ENCODE data around the gene SPACA4.
A peak's percentile ranks its signal among the peaks of the same experiment; 100 is the strongest.

The SPACA4 gene

DNA sequence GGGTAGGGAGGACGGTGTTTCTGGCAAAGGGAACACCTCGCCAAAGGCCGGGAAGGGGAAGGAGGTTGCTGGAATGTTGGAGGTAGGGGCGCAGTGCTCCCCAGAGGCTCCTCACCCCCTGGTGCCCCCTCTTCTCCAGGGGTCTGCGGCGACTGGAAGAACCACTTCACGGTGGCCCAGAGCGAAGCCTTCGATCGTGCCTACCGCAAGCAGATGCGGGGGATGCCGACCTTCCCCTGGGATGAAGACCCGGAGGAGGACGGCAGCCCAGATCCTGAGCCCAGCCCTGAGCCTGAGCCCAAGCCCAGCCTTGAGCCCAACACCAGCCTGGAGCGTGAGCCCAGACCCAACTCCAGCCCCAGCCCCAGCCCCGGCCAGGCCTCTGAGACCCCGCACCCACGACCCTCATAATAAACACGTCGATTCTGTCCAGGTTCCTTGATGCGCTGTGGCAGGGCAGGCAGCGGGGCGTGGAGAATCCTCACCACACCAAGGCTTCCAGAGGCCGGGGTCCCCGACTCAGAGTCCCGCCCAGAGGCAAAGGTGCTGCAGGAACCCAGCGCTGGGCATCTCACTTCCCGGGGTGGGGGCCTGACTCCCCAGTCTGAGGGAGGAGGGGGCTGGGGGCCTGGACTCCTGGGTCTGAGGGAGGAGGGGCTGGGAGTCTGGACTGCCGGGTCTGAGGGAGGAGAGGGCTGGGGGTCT lies 7.4 kb upstream of the SPACA4 start:
- DNase-seq: no peak

DNA sequence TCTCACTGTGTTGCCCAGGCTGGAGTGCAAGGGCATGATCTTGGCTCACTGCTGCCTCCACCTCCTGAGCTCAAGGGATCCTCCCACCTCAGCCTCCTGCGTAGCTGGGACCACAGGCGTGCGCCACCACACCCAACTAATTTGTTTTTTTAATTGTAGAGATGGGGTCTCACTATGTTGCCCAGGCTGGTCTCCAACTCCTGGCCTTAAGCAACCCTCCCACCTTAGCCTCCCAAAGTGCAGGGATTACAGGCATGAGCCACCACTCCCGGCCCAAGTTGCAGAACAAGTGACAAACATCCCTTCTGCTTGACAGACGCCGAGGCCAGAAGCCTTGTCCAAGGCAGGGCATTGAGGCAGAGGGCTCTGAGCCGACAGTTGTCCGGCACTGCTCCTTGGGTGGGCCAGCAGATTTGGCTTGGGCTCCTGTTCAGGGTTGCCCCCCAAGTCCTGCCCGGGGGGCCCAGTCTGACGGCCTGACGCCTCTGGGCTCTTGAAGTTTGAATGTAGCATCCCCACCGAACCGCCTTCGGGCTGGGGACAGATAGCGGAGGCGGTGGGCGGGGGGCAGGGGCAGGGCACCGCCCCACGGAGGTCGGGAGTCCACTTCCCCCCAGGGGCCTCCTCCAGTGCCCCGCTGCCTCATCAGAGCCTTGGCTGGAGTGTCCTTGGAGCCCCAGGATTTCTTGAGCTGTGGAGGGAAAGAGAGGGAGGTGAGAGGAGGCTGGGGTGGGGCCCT lies 5.7 kb upstream of the SPACA4 start:
- no peak for DNase-seq

GRCh38 chr19:48603001-48603400 lies 3.5 kb upstream of the SPACA4 start:
- DNase-seq: no peak

DNA sequence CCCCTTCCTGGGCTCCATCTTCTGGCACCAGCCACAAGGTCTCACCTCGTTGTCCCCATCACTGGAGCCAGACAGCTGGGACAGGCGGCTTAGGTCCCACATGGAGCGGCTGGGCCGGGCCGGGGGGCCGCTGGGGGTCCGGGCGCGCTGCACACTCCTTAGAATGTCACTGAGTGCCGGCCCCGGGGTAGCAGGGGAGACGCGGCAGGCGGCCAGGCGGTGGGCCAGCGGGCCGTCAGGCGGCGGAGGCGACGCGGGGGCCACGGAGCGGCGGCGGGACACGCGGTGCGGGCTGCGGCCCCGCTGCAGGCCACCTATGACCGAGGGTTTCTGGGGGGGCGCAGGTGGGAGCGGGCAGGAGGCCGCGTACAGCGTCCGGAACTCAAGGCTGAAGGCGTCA lies 3.1 kb upstream of the SPACA4 start:
- no peak for DNase-seq

- DNase-seq: no peak
Measured at GRCh38 chr19:48603850-48604249, 2.7 kb upstream of the SPACA4 start.

- no peak for DNase-seq
Measured at GRCh38 chr19:48607359-48607755, 815 bp downstream of the SPACA4 start.

DNA sequence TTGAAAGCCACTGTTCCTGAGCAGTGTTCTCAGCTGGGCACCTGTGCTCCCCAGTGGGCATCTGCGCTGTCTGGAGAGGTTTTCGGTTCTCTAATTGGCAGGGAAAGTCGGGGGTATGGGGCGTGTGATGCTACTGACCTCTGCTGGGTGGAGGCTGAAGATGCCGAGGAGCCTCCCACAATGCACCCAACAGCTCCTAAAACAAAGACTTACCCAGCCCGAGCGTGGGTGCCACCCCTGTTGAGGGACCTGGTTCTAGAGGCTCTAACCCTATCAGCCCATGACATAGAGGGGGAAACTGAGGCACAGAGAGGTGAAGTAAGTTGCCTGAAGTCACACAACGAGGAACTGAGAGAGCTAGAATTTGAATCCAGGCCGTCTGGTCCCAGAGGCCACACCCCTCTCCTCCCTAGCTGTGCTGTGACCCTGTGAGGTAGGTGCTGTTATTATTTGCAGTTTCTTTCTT lies 2.3 kb downstream of the SPACA4 start:
- DNase-seq: no peak

DNA sequence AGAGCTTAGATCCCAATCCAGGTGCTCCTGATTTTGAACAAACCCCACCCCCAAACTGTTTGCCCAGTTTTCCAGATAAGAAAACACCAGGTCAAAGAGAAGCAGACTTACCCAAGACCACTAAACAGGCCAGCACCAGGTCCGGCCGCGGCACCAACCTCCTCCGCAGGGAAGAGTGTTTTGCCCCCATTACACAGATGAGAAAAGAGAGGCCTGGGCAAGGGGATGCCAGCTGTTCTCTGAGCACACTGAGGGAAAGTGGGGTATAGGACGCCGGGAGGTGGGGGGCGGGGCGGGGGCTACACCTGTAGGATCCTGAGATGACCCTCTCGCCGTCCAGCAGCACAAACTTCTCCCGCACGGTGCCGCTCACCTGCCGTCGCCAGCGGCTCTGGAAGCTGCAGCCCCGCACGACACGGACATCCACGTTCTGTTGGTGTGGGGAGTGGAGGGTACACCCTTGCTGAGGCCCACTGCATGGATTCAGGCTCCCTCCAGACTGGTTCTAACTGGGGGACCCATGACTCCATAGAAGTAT lies 3.1 kb downstream of the SPACA4 start:
- no peak for DNase-seq

GRCh38 chr19:48611872-48612271 lies 5.3 kb downstream of the SPACA4 start:
- no peak for DNase-seq

- no peak for DNase-seq
Measured at GRCh38 chr19:48613024-48613851, 6.7 kb downstream of the SPACA4 start.

DNA sequence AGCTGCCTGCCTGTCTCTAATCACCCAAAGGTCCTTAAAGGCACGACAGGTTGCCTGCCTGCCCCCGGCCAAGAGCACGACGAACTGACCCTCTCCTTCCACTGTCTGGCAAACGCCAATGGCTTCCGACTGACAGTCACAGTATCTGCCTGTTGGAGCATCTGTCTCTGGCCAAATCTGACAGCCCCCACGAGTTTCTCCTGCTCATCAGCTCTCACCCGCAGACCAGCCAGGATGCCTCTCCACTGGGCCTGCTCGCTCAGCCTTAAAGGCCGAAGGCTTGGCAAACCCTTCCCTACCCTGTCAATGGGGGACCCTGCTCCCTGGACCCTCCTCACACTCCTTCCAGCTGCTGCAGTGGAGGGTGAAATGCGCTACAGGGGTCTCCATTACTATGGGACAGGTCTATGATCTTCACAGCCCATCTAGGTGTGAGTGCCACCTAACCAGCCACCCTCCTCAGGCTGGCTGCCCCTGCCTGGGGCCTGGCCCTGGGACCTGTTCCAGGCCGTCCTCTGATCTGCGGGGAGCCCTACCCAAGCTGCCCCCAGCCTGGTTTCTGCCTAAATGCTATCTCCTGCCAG lies 7.4 kb downstream of the SPACA4 start:
- DNase-seq: no peak

- no peak for DNase-seq
Measured at GRCh38 chr19:48614436-48615230, 8.1 kb downstream of the SPACA4 start, which contains the start of gene FAM83E. FAM83E (minus strand) TSS chr19:48615076; CDS start chr19:48613372, 1,704 bp downstream.

DNA sequence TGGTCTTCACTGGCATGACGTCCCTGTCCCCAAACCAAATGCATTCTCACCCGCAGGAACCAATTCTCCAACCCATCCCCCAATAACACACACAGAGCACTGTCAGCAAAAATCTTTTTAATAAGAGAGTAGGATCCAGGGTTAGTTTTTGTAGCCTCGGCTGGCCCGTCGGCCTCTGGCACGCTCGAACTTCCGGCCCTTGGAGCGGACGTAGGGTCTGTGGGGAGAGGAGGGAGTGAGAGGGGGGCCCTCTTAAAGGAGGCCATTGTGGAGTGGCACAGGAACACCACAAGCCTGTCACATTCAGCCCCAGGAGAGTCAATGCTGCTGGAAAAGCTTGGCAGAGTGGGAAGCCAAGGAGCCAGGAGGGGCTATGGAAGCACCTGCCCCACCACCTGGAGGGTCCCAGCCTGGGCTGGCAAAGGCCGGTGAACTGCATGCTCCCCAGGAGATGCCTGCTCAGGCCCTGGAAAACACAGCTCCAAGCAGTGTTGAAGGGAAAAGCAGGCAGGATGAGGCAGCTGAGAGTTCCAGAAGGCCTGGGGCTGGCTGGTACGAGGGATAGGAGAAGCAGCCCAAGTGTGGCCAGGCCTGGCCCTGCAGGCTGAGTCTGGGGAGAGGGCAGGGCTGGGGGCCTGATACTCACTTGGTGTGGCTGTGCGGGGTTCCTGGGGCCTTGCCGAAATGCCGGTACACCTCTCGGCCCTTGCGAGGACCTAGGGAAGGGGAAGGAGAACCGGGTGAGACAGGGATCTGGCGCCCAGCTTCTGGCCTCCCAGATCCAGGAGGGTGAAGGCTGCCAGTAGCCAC lies 8.9 kb downstream of the SPACA4 start:
- no peak for DNase-seq

DNA sequence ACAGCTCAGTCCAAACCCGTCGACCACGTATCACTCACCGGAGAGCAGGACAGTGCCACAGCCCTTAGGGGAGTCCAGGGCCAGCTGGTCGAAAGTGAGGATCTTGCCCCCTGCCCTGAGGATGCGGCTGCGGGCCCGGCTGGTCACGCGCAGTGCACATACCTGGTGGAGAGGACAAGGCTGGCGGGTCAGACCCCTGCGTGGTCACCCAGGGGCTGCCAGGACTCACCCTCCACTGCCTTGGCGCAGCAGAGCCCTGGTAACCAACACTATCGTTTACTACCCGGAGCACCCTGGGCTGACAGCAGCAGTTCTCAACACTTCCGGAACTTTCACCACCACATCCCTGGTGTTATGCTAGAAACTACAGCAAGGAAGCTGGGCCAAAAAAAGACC lies 9.5 kb downstream of the SPACA4 start:
- no peak for DNase-seq

DNA sequence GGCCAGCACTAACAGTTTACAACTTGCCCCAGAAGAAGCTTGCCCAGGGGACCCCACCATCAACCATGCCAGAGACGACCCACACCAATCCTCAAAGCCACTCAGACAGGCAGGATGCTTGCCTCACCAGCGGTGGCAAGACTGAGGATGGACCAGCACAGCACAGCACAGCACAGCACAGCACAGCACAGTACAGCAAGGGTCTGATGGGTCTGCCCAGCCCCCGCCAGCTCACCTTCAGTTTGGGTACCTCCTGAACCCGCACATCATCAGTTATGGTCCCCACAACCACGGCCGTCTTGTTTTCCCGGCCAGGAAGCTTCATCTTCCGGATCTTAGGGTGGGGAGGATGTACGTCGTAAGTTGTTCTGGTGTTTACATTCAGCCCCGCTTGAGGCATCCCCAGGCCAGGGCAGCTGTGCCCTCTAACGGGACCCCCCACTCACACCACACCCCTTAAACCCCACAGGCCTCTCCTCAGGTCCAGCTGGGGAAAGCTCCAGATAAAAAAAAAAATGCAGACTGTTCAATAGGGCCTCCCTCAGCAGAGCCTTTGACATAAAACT lies 10.0 kb downstream of the SPACA4 start:
- no peak for DNase-seq

DNA sequence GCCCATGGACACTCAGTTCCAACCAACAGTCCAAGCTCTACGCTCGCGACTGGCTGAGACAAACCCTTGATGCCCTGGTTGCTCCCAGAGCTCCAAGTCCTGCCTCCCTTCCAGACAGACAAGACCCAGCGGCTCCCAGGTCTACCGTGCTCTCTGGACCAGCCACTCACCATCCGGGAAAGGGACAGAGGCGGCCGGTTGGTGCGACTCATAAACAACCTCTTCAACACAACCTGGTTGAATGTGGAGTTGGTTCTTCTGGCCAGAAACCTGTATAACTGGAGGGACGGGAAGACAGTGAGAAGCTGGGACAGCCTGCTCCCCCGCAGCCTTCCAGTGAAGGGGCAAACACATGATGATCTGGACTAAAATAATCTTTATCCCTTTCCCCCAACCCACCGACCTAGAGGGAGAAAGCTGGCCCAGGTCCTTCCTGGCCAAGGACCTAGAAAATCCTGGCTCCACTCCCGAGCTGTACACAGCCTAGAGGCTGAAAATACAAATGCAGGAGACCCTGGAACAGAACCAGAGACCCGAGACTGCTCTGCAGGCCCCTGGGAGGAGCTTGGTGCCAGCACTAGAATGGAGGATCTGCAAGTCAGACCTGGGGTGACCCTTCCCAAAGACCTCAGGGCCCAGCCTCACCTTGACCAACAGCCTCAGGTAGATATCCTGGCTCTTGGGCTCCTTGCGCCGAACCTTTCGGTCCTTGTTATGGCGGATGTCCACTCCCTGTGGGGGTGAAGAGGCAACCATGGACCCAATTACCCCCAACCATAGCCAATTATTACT lies 10.8 kb downstream of the SPACA4 start:
- no peak for DNase-seq

- no peak for DNase-seq
Measured at GRCh38 chr19:48618278-48618915, 11.9 kb downstream of the SPACA4 start.

DNA sequence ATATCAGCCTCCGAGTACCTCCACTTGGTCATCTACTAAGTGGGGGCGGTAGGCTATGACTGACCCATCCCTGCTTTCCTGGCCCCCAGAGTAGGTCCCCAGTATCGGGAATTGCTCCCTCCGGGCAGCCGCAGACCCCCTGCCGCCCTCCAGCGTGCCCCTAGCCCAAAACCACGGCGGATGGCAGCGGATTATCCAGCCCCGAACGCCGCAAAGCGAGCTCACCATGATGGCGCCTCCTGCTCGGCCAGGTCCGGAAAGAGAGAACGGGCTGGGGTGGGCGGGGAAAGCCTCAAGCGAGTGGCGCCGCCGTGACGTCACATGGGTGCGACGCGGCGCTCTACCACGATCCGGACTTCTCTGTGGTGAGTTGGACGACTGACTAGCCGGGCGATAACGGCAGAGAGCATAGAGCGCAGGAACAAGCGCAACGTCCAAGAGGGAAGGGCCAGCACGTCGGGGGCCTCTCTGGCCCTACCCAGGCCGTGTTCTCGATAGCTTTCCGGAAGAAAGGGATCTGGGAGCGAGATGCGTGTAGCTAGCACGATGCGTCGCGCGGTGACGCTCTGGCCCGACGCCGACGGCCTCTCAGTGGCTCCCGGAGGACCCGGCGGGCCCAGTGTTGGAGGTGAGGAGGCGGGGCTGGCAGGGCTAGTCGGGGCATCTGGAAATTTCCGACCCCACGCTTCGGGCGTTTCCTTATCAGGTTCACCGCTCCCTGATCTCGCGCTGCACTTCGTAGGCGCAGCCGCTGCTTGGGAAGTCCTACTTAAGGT lies 12.6 kb downstream of the SPACA4 start, which contains the start of the genes RPL18 and SPHK2:
TSS of gene RPL18 (minus strand) at position 263 of the 776 bp plus-strand sequence. CDS start at position 228, 35 bp downstream.
TSS of gene SPHK2 (plus strand) at position 591 of the 776 bp plus-strand sequence. CDS start 1,009 bp downstream, outside the sequence.
- peak; percentile 99 for DNase-seq

Measured in right hindlimb (tissue), 1 donor.